A549 (cell line): ENCODE results near the gene SH3RF3. TPM values are rescaled to one million over a fixed set of nuclear protein-coding genes. Genes with fewer than 3 reads are reported as not detected.

Experiments
- ATAC-seq, 2 experiments: fragments of 200-7000 bp in 1 of 2; fragments of >200 bp in 1 of 2; cut with Nextera tagmentation in 1 of 2; cut with Tn5 transposase in 1 of 2; 3 replicates each; pipeline versions ENCODE4 v1.8.0 to v1.9.1; 2018 to 2020; ENCODE audit warnings: mild to moderate bottlenecking in 1 of 2, moderate library complexity in 1 of 2
- CTCF ChIA-PET: fragments of 300-600 bp; sonication (Branson Sonifier 250); formaldehyde crosslinking; extraction: SDS; loops from one replicate; lab custom pipeline; 2021; ENCODE audit warnings: antibody characterized with exemption, inconsistent platforms; lab: Yijun Ruan, JAX
- POLR2A ChIA-PET: fragments of 350-600 bp; formaldehyde crosslinking; extraction: SDS; loops from one replicate; lab custom pipeline; 2021; ENCODE audit warnings: antibody characterized with exemption, inconsistent platforms; lab: Yijun Ruan, JAX
- DNase-seq, 2 experiments: peaks; one replicate each; pipeline versions ENCODE4 v3.0.0 to v3.0.0-alpha.2; 2011 to 2016; ENCODE audit warnings: low read depth in 1 of 2, low spot score in 1 of 2
- FAIRE-seq: peaks from 2 replicates; lab custom pipeline; 2011; peaks lifted over from hg19 to GRCh38; lab: Jason Lieb, UNC
- H3K27ac ChIP-seq, 2 experiments: fragments of >200 bp; sonication (Bioruptor Twin); formaldehyde crosslinking; 3 replicates each; pipeline ENCODE4 v1.5.1; 2016 to 2017
- H3K4me1 ChIP-seq: fragments of >200 bp; sonication (Bioruptor Twin); formaldehyde crosslinking; 3 replicates; pipeline ENCODE4 v1.6.1; 2016
- H3K4me2 ChIP-seq: fragments of >200 bp; sonication (Bioruptor Twin); formaldehyde crosslinking; 3 replicates; pipeline ENCODE4 v1.6.1; 2016
- H3K4me3 ChIP-seq: fragments of >200 bp; sonication (Bioruptor Twin); formaldehyde crosslinking; 3 replicates; pipeline ENCODE4 v1.5.1; 2016
- H3K9me3 ChIP-seq: fragments of >200 bp; sonication (Bioruptor Twin); formaldehyde crosslinking; 3 replicates; pipeline ENCODE4 v1.6.1; 2016
- CBX8 ChIP-seq: fragments of 200-600 bp; sonication (generic); IDR thresholded peaks from 2 replicates; pipeline ENCODE4 v1.6.1; 2016
- CEBPB ChIP-seq, 2 experiments: fragments of >200 bp in 1 of 2; sonication (Bioruptor Twin) in 1 of 2; formaldehyde crosslinking in 1 of 2; IDR thresholded peaks; 2 replicates each; pipeline ENCODE4 v1.6.1; 2012 to 2016
- CHD2 ChIP-seq: fragments of 150-350 bp; IDR thresholded peaks from 2 replicates; pipeline ENCODE4 v1.6.1; 2014; ENCODE audit warnings: low read length; ENCODE audit not compliant: partially characterized antibody
- CHD4 ChIP-seq: fragments of 200-600 bp; sonication (generic); IDR thresholded peaks from 2 replicates; pipeline ENCODE4 v1.6.1; 2016; ENCODE audit warnings: antibody characterized with exemption, mild to moderate bottlenecking, borderline replicate concordance
- EHF ChIP-seq: fragments of 250-450 bp; sonication (Bioruptor Pico); IDR thresholded peaks from 2 replicates; pipeline ENCODE4 v1.5.0; 2020; ENCODE audit warnings: mild to moderate bottlenecking
- EHMT2 ChIP-seq: fragments of 200-600 bp; sonication (generic); IDR thresholded peaks from 2 replicates; pipeline ENCODE4 v1.6.1; 2016; ENCODE audit warnings: antibody characterized with exemption, low read depth, mild to moderate bottlenecking, moderate library complexity
- EP300 ChIP-seq, 2 experiments: fragments of >200 bp; sonication (Bioruptor Twin); formaldehyde crosslinking; IDR thresholded peaks; 2 replicates in 1 of 2; 3 replicates in 1 of 2; pipeline ENCODE4 v1.6.1; 2016 to 2017
- ESRRA ChIP-seq: fragments of 150-350 bp; IDR thresholded peaks from 2 replicates; pipeline ENCODE4 v1.6.1; 2014; ENCODE audit warnings: mild to moderate bottlenecking, low read length, borderline replicate concordance
- FOSB ChIP-seq: fragments of 250-450 bp; sonication (Bioruptor Pico); IDR thresholded peaks from 2 replicates; pipeline ENCODE4 v1.5.0; 2020; ENCODE audit warnings: mild to moderate bottlenecking, moderate library complexity
- FOXS1 ChIP-seq: fragments of 250-450 bp; sonication (Bioruptor Pico); IDR thresholded peaks from 2 replicates; pipeline ENCODE4 v1.5.0; 2020; ENCODE audit warnings: mild to moderate bottlenecking, moderate library complexity
- GATA3 ChIP-seq: IDR thresholded peaks from 2 replicates; pipeline ENCODE4 v1.6.1; 2012; ENCODE audit warnings: borderline replicate concordance
- HDAC2 ChIP-seq: fragments of 200-600 bp; sonication (generic); IDR thresholded peaks from 2 replicates; pipeline ENCODE4 v1.6.1; 2016
- HEYL ChIP-seq: fragments of 250-450 bp; sonication (Bioruptor Pico); IDR thresholded peaks from 2 replicates; pipeline ENCODE4 v1.8.0; 2021; ENCODE audit warnings: mild to moderate bottlenecking, moderate library complexity
- JUNB ChIP-seq: fragments of >200 bp; sonication (Bioruptor Twin); formaldehyde crosslinking; IDR thresholded peaks from 2 replicates; pipeline ENCODE4 v1.6.1; 2016
- KDM5A ChIP-seq: fragments of 200-600 bp; sonication (generic); IDR thresholded peaks from 2 replicates; pipeline ENCODE4 v1.6.1; 2016; ENCODE audit warnings: antibody characterized with exemption, mild to moderate bottlenecking
- NFE2L2 ChIP-seq: fragments of 150-350 bp; conservative IDR thresholded peaks from 2 replicates; pipeline ENCODE4 v1.6.1; 2014; ENCODE audit warnings: low read length
- NPAS2 ChIP-seq: fragments of 250-450 bp; sonication (Bioruptor Pico); IDR thresholded peaks from 2 replicates; pipeline ENCODE4 v1.8.0; 2022; ENCODE audit warnings: mild to moderate bottlenecking, moderate library complexity, borderline replicate concordance
- NR3C1 ChIP-seq: fragments of >200 bp; sonication (Bioruptor Twin); formaldehyde crosslinking; IDR thresholded peaks from 3 replicates; pipeline ENCODE4 v1.6.1; 2017
- POLR2A ChIP-seq: IDR thresholded peaks from 2 replicates; pipeline ENCODE4 v1.6.1; 2012; ENCODE audit warnings: mild to moderate bottlenecking, low read length
- RAD21 ChIP-seq, 2 experiments: fragments of >200 bp in 1 of 2; sonication (Bioruptor Twin) in 1 of 2; formaldehyde crosslinking in 1 of 2; IDR thresholded peaks in 1 of 2; conservative IDR thresholded peaks in 1 of 2; 2 replicates in 1 of 2; 3 replicates in 1 of 2; pipeline ENCODE4 v1.6.1; 2012 to 2018; ENCODE audit warnings: inconsistent platforms in 1 of 2
- RARB ChIP-seq: fragments of 250-450 bp; sonication (Bioruptor Pico); IDR thresholded peaks from 2 replicates; pipeline ENCODE4 v1.8.0; 2021; ENCODE audit warnings: mild to moderate bottlenecking, moderate library complexity
- SMC3 ChIP-seq: fragments of >200 bp; sonication (Bioruptor Twin); formaldehyde crosslinking; IDR thresholded peaks from 3 replicates; pipeline ENCODE4 v1.6.1; 2018; ENCODE audit warnings: inconsistent platforms
- SREBF2 ChIP-seq: fragments of 450-650 bp; IDR thresholded peaks from 2 replicates; pipeline ENCODE4 v1.6.1; 2014; ENCODE audit warnings: mild to moderate bottlenecking, moderate library complexity
- TFCP2L1 ChIP-seq: fragments of 250-450 bp; sonication (Bioruptor Pico); IDR thresholded peaks from 2 replicates; pipeline ENCODE4 v1.5.0; 2021; ENCODE audit warnings: mild to moderate bottlenecking
- ZC3H11A ChIP-seq: fragments of 450-650 bp; IDR thresholded peaks from 2 replicates; pipeline ENCODE4 v1.6.1; 2014; ENCODE audit warnings: antibody characterized with exemption, mild to moderate bottlenecking
- ZSCAN20 ChIP-seq: fragments of 250-450 bp; sonication (Bioruptor Pico); IDR thresholded peaks from 2 replicates; pipeline ENCODE4 v1.8.0; 2022; ENCODE audit warnings: mild to moderate bottlenecking, moderate library complexity
- WGBS: methylation state at CpG from one replicate; pipeline ENCODE4 v1.1.6; 2017; ENCODE audit errors: missing lambda C conversion rate; 5-methylcytosine and 5-hydroxymethylcytosine counted together
- polyA plus RNA-seq, 4 experiments: library from polyadenylated mRNA; depleted of rRNA in 3 of 4; stranded (reverse); fragments of >200 nt; fragmentation: RNase III in 1 of 4; extraction: RNeasy Plus Mini Kit Qiagen cat#74134 plus additional on column Dnase treatment in 1 of 4; gene quantifications; 2 replicates in 3 of 4; 3 replicates in 1 of 4; pipeline ENCODE4 v1.2.3, GENCODE V29; 2011 to 2017
- TF ChIP-seq, protein P1 (sequence below): fragments of 250-450 bp; sonication (Bioruptor Pico); IDR thresholded peaks from 2 replicates; pipeline ENCODE4 v1.5.0; 2021; ENCODE audit warnings: mild to moderate bottlenecking, moderate library complexity, borderline replicate concordance
- TF ChIP-seq, protein P2 (sequence below): fragments of 250-450 bp; sonication (Bioruptor Pico); IDR thresholded peaks from 2 replicates; pipeline ENCODE4 v1.5.0; 2020; ENCODE audit warnings: low read depth, mild to moderate bottlenecking, moderate library complexity

SH3RF3 gene
- polyA plus RNA-seq, 2 of the 4 experiments (the other 2 are of a cell fraction): 0.04 to 0.21 TPM

DNA sequence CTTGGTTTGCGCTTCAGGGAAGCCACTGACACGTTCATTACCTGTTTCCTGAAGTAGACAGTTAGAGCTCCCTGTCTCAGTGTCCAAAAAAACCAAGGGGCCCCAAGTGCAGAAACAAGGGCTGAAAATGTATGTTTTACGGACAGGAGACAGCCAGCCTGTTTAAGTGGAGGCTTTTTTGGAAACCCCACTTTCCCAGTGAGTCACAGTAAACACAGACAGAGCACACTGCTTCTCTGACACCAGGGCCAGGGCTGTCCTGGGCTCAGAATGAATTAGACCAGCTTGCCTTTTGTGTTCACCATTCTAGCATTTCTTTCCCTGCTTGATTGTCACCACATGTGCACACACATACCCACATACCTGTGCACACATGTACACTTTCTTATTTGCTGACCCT lies 128.6 kb downstream of the SH3RF3 start:
- Histone ChIP-seq H3K9me3 (no peaks in the 10 kb centered on the region), H3K27ac (no peak overlapping the region), H3K4me3 (no peak overlapping the region), H3K4me1 (no peaks in the 10 kb centered on the region), H3K4me2 (no peak overlapping the region)
- 51% methylated on average over 3 of the region's 3 CpGs for WGBS
- no peak for FAIRE-seq
- TF ChIP-seq CEBPB (IDR thresholded peaks at IDR 0.05) (no peak), ZSCAN20 (CRISPR knock-in tag) (no peak), RARB (no peak), NR3C1 (no peak), FOXS1 (CRISPR knock-in tag) (no peak), NPAS2 (CRISPR knock-in tag) (no peak), JUNB (no peak), HDAC2 (no peak), EP300 (IDR thresholded peaks at IDR 0.05) (no peak), SMC3 (no peak), HEYL (no peak), CHD4 (no peak), POLR2A (no peak), EHMT2 (no peak), GATA3 (no peak), TFCP2L1 (CRISPR knock-in tag) (no peak), ZC3H11A (no peak), CBX8 (no peak)
- TF ChIP-seq, protein P1, sequence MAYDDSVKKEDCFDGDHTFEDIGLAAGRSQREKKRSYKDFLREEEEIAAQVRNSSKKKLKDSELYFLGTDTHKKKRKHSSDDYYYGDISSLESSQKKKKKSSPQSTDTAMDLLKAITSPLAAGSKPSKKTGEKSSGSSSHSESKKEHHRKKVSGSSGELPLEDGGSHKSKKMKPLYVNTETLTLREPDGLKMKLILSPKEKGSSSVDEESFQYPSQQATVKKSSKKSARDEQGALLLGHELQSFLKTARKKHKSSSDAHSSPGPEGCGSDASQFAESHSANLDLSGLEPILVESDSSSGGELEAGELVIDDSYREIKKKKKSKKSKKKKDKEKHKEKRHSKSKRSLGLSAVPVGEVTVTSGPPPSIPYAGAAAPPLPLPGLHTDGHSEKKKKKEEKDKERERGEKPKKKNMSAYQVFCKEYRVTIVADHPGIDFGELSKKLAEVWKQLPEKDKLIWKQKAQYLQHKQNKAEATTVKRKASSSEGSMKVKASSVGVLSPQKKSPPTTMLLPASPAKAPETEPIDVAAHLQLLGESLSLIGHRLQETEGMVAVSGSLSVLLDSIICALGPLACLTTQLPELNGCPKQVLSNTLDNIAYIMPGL (CRISPR knock-in tag): no peak
- no peak for DNase-seq
- ATAC-seq: no peak
- ChIA-PET POLR2A (no interaction called here), CTCF (no interaction called here)

DNA sequence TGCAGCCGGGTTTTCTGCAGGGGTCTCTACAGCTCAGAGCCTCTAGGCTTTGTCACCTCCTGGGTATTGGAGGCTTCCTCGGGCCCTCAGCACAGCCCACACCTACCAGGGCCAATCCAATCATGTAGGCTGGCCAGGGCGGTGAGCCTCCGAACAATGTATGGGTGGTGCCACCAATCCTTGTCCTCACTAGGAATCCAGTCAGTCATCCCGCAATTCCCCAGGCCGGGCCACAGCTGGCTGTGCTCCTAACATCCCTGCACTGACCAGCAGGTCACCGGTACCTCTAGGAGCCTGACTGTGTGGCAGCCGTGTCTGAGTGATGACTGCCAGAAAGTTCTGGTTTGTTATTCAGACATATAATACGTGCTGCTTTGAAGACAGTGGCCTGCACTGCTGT lies 129.4 kb downstream of the SH3RF3 start:
- CTCF ChIA-PET: interaction anchor here (0.7 to 1.1 kb wide), 2 partner anchors 12 to 23 kb away, joined by 3 read pairs; no protein-coding TSS in a partner anchor
- H3K27ac ChIP-seq: no peak overlapping the region
- no peak for TF ChIP-seq ESRRA
- TF ChIP-seq SREBF2: no peak
- no peak for TF ChIP-seq RAD21 (conservative IDR thresholded peaks at IDR 0.05 in 1 of 2, IDR thresholded peaks at IDR 0.05 in 1 of 2)
- TF ChIP-seq, protein P1 (CRISPR knock-in tag): no peak
- no peak for TF ChIP-seq EHF
- TF ChIP-seq CBX8: no peak
- TF ChIP-seq EHMT2: no peak
- TF ChIP-seq KDM5A: no peak
- TF ChIP-seq, protein P2, sequence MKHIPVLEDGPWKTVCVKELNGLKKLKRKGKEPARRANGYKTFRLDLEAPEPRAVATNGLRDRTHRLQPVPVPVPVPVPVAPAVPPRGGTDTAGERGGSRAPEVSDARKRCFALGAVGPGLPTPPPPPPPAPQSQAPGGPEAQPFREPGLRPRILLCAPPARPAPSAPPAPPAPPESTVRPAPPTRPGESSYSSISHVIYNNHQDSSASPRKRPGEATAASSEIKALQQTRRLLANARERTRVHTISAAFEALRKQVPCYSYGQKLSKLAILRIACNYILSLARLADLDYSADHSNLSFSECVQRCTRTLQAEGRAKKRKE (CRISPR knock-in tag): no peak
- TF ChIP-seq CHD4: no peak
- TF ChIP-seq CHD2: no peak
- no peak for TF ChIP-seq FOSB (CRISPR knock-in tag)
- no peak for TF ChIP-seq NFE2L2
- TF ChIP-seq, all 56 proteins: peak for 0
- POLR2A ChIA-PET: no interaction called here
- Histone ChIP-seq H3K9me3 (no peaks in the 10 kb centered on the region), H3K4me2 (no peak overlapping the region), H3K4me1 (no peaks in the 10 kb centered on the region), H3K4me3 (no peak overlapping the region)
- no peak for FAIRE-seq
- DNase-seq: no peak
- 58% methylated on average over 9 of the region's 9 CpGs for WGBS
- no peak for ATAC-seq
